ENCODE measurements around the gene BPIFB3.

Gene BPIFB3

DNA sequence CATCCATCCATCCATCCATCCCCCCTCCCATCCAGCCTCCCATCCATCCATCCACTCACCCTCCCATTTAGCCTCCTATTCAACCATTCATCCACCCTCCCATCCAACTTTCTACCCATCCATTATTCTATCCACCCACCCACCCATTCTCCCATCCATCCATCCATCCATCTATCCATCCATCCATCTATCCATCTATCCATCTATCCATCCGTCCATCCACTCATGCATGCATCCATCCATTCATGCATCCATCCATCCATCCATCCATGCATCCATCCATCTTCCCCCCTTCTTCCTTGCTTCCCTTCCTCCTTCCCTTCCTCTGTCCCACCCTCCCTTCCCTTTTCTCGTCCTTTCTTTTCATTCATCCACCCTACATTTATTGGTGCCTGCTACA, 21.0 kb downstream of the BPIFB3 start:
- Histone ChIP-seq H4K20me1 (ENCODE audit: control insufficient read depth, insufficient read depth, low read depth, low read length) (no peaks in the 10 kb centered on the region), H3K4me3 (ENCODE audit: low read length) (no peak overlapping the region), H3K27ac (ENCODE audit: low read depth, low read length) (no peak overlapping the region), H3K4me1 (ENCODE audit: control insufficient read depth, low read length) (no peaks in the 10 kb centered on the region), H3F3A (ENCODE audit: control insufficient read depth, insufficient read depth) (no peaks in the 10 kb centered on the region), H3K4me2 (ENCODE audit: low read length) (no peak overlapping the region), H3K36me3 (ENCODE audit: control insufficient read depth, low read length) (no peaks in the 10 kb centered on the region), H3K9me3 (ENCODE audit: control insufficient read depth, insufficient read depth, low read length) (no peaks in the 10 kb centered on the region), H3K79me2 (ENCODE audit: control insufficient read depth, low read length) (no peaks in the 10 kb centered on the region), H3K9me2 (replicated peaks; ENCODE audit: control insufficient read depth, low read length) (no peaks in the 10 kb centered on the region), H3K27me3 (ENCODE audit: control insufficient read depth, low read length) (no peaks in the 10 kb centered on the region; the same call in 1 of the 2 replicates)
- TF ChIP-seq, protein P1, sequence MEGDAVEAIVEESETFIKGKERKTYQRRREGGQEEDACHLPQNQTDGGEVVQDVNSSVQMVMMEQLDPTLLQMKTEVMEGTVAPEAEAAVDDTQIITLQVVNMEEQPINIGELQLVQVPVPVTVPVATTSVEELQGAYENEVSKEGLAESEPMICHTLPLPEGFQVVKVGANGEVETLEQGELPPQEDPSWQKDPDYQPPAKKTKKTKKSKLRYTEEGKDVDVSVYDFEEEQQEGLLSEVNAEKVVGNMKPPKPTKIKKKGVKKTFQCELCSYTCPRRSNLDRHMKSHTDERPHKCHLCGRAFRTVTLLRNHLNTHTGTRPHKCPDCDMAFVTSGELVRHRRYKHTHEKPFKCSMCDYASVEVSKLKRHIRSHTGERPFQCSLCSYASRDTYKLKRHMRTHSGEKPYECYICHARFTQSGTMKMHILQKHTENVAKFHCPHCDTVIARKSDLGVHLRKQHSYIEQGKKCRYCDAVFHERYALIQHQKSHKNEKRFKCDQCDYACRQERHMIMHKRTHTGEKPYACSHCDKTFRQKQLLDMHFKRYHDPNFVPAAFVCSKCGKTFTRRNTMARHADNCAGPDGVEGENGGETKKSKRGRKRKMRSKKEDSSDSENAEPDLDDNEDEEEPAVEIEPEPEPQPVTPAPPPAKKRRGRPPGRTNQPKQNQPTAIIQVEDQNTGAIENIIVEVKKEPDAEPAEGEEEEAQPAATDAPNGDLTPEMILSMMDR (IDR thresholded peaks at IDR 0.05; ENCODE audit: low read depth, low read length, poor library complexity, severe bottlenecking), result no peak
- no peak for TF ChIP-seq EZH2phosphoT487 (IDR thresholded peaks at IDR 0.05; ENCODE audit: borderline replicate concordance, low read length)

DNA sequence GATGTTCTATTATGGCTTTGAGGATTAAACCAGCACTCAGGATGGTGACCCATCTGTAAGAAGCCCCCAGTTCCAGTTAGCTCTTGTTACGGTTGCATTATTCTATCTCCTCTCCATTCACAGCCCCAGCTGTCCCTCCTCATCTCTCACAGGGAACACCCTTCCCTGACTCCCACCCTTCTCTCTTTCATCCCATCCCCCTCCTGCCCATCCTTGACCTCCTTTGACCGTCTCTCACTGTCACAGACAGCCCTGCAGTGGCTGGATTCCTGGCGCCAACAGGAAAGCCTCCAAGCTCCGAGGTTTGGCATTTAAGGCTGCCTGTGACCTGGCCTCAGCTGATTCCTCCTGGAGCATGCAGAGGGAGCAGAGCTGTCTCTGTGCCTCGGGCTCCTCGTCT, 21.6 kb downstream of the BPIFB3 start:
- Histone ChIP-seq H3K4me3 (ENCODE audit: low read length) (no peak overlapping the region), H3K27me3 (ENCODE audit: control insufficient read depth, low read length) (no peaks in the 10 kb centered on the region; the same call in 1 of the 2 replicates), H3K27ac (ENCODE audit: low read depth, low read length) (no peak overlapping the region), H3K4me2 (ENCODE audit: low read length) (no peak overlapping the region), H3F3A (ENCODE audit: control insufficient read depth, insufficient read depth) (no peaks in the 10 kb centered on the region), H4K20me1 (ENCODE audit: control insufficient read depth, insufficient read depth, low read depth, low read length) (no peaks in the 10 kb centered on the region), H3K9me3 (ENCODE audit: control insufficient read depth, insufficient read depth, low read length) (no peaks in the 10 kb centered on the region), H3K36me3 (ENCODE audit: control insufficient read depth, low read length) (no peaks in the 10 kb centered on the region), H3K9me2 (replicated peaks; ENCODE audit: control insufficient read depth, low read length) (no peaks in the 10 kb centered on the region), H3K79me2 (ENCODE audit: control insufficient read depth, low read length) (no peaks in the 10 kb centered on the region), H3K4me1 (ENCODE audit: control insufficient read depth, low read length) (no peaks in the 10 kb centered on the region)
- no peak for TF ChIP-seq EZH2phosphoT487 (IDR thresholded peaks at IDR 0.05; ENCODE audit: borderline replicate concordance, low read length)
- TF ChIP-seq, protein P1 (IDR thresholded peaks at IDR 0.05; ENCODE audit: low read depth, low read length, poor library complexity, severe bottlenecking), result no peak

DNA sequence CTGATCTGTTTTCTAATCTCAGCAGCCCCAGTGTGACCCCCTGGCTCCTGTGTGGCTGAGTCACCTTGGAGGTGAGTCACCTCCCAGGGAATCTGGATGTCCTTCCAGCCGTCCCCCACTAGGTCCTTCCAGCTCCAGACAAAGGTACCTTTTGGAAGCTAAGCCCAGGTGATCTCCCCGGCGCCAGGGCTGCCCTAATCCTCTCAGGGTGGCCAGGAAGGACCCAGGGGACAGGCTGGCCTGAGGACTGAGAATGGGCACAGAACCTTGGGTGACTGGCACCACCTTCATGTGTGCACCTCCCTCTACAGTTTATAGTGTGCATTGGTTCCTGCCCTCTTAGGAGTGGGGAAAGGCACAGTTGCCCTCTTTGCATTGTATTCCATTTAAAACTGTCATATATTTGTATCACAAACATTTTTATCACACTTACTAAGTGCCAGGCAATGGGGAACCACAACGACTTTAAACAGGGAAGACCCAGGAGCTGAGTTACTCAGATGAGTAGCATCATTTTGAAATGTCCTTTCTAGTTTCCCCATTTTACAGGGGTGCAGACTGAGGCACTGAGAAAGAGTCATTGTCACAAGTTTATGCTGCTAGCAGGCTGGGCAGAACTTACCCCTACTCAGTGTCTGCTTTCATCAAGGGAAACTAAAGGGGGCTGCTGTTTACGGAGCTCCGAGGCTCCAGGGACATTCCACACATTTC, 23.1 kb downstream of the BPIFB3 start:
- Histone ChIP-seq H3K36me3 (ENCODE audit: control insufficient read depth, low read length) (no peaks in the 10 kb centered on the region), H4K20me1 (ENCODE audit: control insufficient read depth, insufficient read depth, low read depth, low read length) (no peaks in the 10 kb centered on the region), H3K9me2 (replicated peaks; ENCODE audit: control insufficient read depth, low read length) (no peaks in the 10 kb centered on the region), H3K9me3 (ENCODE audit: control insufficient read depth, insufficient read depth, low read length) (no peaks in the 10 kb centered on the region), H3K27ac (ENCODE audit: low read depth, low read length) (no peak overlapping the region), H3K79me2 (ENCODE audit: control insufficient read depth, low read length) (no peaks in the 10 kb centered on the region), H3K4me2 (ENCODE audit: low read length) (no peak overlapping the region), H3F3A (ENCODE audit: control insufficient read depth, insufficient read depth) (no peaks in the 10 kb centered on the region), H3K4me3 (ENCODE audit: low read length) (no peak overlapping the region), H3K4me1 (ENCODE audit: control insufficient read depth, low read length) (no peaks in the 10 kb centered on the region), H3K27me3 (ENCODE audit: control insufficient read depth, low read length) (no peaks in the 10 kb centered on the region; the same call in 1 of the 2 replicates)
- no peak for TF ChIP-seq EZH2phosphoT487 (IDR thresholded peaks at IDR 0.05; ENCODE audit: borderline replicate concordance, low read length)
- TF ChIP-seq, protein P1 (IDR thresholded peaks at IDR 0.05; ENCODE audit: low read depth, low read length, poor library complexity, severe bottlenecking), result peak; percentile 65
